Embryonic facial prominence (tissue), 1 donor: ENCODE measurements around the gene LRSAM1.

ENCODE experiments used
- DNase-seq: peaks from one replicate; pipeline ENCODE4 v3.0.0-alpha.2; 2016; ENCODE audit errors: extremely low spot score

Gene LRSAM1

GRCh38 chr9:127516835-127517607, 65.7 kb downstream of the LRSAM1 start:
- DNase-seq: no peak

GRCh38 chr9:127517620-127518019, 66.3 kb downstream of the LRSAM1 start:
- DNase-seq: no peak

DNA sequence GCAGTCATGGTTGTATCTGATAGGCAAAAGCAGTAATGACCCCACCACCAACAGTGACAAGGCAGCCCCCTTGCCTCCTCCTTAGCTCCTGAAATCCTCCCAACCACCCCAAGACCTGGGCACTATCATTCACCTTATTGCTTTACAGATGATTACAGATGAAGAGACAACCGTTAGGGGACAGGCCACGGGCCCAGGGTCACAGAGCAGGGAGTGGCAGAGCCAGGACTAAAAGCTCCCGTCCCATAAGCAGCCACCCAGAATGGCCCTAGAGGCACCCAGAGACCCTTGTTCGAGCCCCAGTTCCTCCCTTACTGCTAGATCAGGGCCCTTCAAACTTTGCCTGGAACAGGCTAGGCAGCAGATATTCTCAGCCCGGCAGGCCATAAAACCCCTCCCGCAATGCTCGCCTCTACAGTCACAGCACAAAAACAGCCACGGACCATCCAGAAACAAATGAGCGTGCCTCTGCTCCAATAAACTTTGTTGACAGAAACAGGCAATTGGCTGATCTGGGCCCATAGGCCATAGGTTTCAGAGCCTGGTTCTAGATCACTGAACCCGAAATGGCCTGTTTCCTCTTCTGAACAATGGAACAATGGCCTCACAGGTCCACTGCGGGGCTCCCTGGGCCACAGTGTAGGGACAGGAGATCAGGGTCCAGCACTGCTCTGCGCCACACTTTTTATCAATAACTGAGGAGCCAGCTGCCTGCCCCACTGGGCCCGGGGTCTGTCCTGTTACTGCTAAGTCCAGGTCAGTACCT, 67.0 kb downstream of the LRSAM1 start:
- no peak for DNase-seq

DNA sequence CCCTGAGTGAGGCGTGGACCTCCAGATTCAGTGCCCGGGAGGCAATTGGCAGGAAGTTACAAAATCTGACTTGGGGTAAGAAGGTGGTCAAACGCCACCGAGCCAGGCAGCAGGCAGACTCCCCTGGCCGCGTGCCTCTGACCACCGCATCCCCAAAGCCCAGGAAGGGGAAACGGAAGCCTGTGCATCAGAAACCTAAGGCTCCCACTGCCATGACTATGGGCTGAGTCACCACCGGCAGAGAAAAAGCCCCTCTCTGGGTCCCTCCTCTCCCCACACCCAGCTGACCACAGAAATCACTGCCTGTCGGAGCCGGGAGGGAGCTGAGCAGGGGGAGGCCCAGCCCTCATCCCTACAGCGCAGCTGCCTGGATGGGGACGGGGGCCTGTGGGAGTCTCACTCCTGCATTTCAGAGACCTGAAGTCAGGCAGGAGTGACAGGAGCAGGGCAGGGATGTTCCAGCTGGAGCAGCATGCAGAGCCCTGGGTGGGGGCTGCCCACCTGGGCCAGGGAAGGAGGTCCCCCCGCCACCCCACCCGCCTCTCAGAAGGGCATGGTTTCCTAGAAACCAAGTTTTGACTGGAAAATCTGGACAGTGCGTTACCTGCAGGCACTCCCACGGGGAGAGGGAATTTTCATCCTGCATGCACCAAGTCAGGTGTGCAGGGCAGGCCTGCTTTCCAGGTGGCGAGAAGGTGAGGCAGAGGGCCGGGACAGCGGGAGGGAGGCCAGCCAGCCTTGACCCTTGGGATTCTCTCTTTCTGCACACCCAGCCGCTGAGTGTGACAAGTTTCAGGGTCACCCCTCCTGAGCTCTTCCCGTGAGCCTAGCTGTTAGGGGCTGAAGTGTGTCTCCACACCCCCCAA, 68.2 kb downstream of the LRSAM1 start:
- DNase-seq: no peak

DNA sequence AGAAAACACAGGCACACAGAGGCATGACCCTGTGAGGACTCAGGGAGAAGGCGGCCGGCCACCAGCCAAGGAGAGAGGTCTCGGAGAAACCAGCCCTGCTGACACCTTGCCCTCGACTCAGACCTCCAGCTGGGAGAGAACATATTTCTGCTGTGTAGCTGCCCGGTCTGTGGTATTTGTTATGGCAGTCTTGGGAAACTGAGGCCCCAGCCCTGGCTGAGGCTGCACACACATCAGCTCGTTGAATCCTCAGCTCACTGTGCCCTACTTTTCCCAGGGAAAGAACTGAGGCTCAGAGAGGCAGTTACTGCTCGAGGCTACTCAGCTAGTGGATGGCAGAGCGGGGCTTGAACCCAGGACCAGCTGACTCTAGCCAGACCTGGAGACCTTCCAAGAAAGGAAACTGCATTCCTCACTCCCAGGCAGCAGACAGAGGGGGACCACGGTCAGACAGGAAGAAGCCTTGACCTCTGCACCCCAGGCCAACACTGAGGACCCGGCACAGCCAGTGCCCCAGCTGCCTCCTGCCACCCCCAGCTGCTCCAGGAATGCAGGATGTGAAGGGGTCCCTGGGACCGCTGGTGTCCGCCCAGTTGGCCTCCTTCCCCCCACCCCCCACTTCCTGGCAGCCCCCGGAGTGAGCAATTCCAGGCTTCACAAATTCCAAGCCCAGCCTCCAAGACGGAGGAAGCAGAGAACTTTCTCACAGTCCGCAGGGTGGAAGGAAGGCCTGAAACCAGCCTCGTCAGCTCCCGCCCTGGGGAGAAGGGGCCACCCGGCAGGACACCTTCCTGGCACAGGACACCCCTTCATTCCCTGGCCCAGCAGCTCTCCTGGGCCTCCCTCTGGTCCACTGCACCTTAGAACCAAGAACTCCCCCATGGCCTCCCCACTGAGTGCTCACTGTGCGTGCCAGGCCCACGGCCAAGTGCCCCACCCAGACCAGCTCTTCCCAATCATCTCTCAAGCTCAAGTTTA, 69.9 kb downstream of the LRSAM1 start:
- no peak for DNase-seq

DNA sequence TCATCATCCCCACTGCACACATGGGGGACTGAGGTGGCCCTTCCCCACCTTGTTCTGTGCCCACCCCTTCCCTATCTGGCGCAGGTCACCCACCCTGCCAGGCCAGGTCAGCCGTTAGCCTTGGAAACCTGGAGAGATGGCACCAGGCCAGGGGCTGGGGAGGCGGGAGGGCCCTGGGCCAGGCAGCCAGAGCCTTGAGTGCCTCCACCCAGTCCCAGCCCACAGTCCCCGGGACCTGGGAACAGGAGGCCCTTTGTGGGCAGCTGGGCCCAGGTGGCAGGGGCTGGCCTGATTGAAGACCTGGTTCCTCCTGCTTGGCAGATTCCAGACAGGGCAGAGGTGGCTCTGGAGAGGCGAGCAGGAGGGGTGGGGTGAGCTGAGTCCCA, 70.6 kb downstream of the LRSAM1 start:
- DNase-seq: no peak

DNA sequence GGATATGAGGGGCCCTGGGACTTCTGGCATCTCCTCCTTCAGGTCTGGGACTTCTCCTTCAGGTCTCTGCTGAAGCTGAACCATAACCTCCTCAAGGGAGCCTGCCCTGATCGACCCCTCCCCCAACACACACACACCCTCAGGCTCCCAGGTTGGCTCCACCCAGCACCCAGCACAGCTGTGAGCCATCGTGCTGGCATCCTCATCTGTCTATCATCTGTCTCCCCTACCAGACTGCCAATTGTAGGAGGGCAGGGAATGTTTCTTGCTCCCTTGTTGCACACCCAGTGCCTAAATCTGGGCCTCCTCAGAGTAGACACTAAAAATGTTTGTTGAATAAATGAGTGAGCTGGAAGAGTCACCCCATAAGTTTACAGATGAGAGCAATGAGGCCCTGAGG, 71.4 kb downstream of the LRSAM1 start:
- no peak for DNase-seq

- DNase-seq: no peak
Observed at GRCh38 chr9:127523312-127523851, 72.1 kb downstream of the LRSAM1 start.

- DNase-seq: no peak
Observed at GRCh38 chr9:127524373-127524772, 73.1 kb downstream of the LRSAM1 start.

- DNase-seq: no peak
Observed at GRCh38 chr9:127525401-127526188, 74.3 kb downstream of the LRSAM1 start.

- no peak for DNase-seq
Observed at GRCh38 chr9:127526655-127527559, 75.6 kb downstream of the LRSAM1 start.

DNA sequence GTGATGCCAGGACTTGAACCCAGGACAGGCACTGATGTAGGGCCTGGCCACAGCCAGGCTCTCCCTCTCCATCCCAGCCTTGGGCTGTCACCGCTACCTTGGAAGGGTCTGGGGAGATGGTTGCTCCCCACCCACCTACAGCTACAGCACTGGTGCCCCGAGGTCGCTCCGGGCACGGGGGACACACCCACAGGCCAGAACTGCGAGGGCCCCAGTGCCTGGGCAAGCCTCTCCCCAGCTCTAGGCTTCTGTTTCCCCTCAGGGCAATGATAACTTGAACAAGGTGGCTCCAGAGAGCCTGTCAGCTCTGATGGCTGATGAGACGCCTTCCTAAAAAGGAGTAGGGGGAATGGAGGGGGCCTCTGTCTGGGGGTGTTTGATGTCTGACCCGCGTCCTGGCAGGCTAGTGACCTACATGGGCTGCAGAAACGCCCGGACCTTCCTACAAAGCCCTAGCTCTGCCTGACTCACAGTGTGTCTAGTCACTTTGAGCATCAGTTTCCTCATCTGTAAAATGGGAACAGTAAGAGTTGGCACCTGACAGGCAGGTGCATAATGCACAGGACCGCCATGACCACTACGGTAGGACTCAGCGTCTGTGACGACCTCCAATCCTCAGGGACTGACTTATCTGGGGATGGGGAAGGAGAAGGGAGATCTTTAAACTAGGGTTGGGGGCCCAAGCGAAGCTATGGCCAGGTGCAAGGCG, 76.4 kb downstream of the LRSAM1 start:
- no peak for DNase-seq

DNA sequence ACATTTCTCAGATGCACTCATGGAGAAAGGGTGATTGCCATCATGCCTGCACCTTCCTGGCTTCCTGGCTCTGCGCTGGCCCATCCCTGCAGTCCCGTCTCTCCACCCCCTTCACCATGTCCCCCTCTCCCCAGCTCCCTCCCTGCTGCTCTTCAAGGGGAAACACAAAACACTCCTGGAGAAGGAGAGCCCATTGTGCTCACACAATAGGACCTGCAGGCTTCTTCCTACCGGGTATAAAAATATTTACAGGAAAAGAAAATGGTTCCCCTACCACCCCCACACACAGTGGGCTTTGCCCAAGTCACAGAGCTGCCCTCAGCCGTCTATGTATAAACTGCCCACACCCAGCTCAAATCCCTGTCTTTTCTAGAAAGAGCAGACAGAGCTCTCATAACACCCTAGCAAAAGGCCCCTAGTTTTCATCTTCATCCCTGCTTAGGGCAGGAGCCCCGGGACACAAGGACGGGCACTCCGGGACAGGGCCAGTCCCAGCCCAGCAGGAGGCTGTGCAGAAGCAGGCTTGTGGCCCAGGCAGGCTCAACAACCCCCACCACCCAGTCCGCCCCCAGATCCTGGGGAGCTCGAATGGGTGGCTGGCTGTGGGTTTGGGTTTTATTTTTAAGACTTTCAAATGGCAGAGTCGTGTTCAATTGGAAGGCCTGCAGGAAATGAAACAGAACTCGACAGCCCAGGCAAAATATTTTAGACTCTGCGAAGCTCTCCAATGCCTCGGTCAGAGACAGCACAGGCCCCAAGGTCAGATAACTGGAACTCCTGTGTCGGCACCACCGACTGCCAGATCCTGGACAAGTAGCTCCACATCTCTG, 77.3 kb downstream of the LRSAM1 start:
- DNase-seq: no peak

DNA sequence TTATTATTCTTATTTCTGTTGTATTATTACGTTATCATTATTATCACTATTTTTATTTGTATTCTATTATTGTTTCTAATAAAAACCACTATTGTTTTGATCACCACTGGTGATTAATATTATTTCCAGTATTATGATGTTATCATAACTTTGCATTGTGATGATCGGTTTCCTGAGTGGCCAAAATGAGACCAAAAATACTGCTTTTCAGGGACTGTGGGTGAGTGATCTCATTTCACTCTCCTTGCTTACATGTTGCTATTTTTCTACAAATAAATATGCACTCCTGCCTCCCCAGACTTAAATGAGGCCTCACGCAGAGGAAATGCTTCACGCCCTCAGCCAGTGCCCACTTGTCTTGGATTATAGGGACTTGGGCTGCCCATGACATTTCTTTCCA, 78.4 kb downstream of the LRSAM1 start:
- DNase-seq: no peak

- DNase-seq: no peak
Observed at GRCh38 chr9:127530206-127530941, 79.1 kb downstream of the LRSAM1 start.

GRCh38 chr9:127531676-127532075, 80.4 kb downstream of the LRSAM1 start:
- no peak for DNase-seq
